CD4-positive, alpha-beta T cell treated with Interferon gamma for 1 hour (primary cell): ENCODE measurements around the gene DNAH7.
"Not testable (repeated sequence)": the region's sequence is repeated elsewhere in the genome, so short reads cannot be mapped to it uniquely, and the experiment has no call there.

Experiments used
- DNase-seq: peaks from one replicate; pipeline ENCODE4 v3.0.0-alpha.2; 2020

DNAH7 gene

DNA sequence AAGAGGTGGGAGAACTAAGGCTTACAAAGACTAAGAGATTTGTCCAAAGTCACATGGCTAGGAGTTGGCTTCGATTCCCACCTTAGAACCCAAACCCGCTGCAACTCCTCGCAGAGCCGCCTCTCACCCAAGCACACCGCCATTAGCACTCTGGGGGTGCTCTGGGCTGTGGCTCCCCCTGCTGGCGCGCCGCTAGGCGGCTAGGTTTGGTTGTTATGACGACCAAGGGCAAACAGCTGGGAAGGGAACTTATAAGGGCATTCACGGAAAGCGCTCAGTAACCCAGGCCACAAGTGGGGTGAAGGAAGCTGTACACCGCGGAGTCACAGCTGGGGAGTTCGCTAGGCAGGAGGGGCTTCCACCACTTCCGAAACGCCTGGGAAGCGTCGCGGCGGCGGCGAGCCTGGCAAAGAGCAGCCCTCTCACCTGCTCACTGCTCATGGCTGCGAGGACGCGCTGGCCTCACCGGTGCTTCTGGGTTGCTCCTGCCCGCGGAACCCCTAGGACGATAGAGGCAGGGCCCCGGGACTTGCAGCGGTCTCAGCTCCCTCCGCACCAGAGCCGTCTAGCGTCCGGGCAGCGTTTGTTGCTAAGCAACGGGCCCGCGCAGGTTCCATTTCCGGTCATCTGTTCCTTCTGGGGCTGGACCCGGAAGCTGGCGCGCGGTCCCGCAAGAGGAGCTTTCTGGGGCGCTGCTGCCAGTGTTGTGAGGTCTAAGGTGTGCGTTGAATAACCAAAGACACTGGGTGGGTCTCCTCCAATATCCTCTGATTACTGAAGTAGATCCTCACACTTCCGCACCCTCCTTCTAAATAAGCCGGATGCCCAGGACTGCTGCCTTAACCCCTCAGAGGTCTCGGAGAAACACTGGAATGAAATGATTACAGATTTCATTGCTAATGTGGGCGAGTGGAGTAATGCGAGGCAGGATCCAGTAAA, at the start of gene DNAH7:
DNAH7 (minus strand) TSS at position 567 of the 939 bp plus-strand sequence; CDS start at position 441, 126 bp downstream.
- DNase-seq: peak; percentile 94

DNA sequence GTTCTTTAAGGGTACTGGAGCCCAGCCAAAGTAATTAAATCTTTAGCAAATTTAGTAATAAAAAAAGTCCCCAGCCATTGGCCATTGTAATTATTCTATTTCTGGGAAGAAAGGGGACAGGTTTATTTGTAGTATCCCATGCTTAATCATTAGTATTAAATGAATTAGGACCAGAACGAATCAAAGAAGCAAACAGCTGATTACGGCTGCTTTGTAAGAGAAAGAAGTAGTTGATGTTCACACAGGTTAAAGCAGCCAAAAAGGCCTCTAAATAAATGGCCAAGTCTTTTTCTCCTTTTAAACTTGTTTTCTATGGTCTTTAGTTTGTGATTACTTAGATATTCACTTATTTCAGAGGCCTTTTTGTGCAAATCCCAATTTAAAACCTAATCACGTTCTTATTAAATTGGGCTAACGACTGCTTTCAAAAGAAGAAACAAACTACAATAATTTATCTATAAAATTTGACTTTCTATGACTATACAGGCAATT, 48.6 kb upstream of the DNAH7 start:
- no peak for DNase-seq

DNA sequence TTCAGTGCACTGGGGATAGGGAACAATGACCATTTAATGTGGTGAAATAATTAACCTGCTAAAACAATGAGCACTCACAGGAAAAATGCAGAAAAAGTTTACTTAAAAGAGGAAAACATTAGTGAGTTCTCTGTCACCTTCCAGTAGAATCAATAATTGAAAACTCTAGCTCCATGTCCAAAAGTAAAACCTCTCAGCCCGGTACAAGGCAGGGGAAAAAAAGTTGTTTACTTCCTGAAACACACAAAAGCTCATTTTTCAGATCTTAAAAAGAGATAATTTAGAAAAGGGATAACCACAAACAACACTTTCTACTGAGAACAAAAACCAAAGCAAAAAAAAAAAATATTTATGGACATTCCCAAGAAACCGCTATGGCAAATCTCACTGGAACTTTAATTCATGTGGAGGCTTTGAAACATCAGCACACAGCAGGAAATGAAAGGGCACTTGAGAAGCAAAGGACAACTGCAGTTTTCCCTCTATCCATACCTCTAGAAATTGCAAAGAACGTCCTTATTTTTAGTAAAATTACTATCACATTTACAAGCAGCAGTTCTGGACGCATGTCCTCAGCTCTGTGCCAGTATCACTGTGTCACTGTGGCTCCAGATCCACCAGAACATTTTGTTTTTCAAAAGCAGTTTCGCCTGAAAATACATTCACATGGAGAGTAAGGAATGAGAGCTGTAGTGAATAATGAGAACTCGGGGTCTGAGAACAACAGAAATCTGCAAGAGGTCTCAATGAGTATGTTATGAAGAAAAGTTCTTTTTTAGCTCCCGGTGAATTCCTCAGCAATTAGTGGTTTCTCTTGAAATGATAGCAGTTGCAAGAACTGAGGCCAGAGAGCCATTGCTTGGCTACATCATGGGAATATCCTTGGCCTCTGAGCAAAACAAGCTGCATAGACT, 44.7 kb upstream of the DNAH7 start:
- DNase-seq: no peak

DNA sequence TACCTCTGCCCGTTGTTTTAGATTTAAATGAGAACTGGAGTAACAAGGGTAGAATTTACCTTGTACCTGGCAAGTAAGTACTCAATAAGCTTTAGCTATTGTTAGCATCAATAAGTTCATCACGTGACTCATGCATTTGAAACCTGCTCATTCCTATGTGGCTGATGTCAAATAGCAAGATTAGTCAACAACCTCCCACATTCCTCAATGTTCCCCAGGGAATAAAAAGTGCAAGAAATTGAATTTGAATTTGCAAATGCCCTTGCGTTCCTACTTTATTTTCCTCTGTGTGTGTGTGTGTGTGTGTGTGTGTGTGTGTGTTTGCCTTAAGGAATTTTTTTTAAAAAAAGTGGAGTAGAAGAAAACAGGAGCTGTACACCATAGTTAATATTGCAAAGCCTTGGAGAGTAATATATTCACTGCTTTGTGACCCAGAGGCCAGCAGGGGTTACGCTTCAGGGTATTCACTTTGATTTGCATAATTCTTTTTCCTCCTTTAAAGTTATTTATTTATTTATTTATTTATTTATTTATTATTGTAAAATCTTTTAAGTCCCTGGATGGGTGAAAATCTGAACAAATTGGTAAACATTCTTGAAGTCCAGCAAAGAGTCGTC, 43.9 kb upstream of the DNAH7 start:
- no peak for DNase-seq

DNA sequence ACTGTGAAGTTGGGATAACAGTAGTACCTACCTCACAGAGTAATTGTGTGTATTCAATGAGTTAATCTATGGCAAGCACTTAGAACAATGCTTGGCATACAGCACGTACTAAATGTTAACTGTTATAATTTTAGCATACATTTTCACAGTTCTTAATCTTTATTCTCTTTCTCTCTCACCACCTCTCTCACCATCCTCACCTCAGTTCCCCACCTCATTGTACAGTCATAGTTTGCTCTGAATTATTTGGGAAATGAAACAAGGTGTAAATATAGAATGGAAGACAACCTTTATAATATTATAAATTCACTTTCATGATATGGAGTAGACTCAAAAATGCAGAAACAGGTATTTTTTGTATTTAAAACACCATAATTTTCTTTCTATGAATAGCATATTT, 40.0 kb upstream of the DNAH7 start:
- no peak for DNase-seq

DNA sequence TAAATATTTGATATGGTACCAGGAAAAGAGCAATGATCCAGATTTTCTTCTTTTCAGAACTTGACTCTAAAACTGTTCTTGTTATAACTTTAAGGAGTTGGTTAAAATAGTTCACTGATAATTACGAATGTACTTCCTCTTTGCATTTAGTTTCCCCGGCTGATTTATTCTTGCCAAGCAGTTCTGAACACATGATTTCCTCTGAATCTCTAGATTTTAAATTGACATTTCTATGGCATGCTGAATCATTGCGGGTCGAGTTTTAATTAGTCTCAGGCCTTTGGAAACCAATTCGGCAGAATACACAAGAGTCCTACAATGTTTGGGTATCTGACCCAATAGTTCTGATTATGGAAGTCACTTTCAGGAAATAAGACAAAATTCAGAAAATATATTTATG, 37.3 kb upstream of the DNAH7 start:
- DNase-seq: no peak

DNA sequence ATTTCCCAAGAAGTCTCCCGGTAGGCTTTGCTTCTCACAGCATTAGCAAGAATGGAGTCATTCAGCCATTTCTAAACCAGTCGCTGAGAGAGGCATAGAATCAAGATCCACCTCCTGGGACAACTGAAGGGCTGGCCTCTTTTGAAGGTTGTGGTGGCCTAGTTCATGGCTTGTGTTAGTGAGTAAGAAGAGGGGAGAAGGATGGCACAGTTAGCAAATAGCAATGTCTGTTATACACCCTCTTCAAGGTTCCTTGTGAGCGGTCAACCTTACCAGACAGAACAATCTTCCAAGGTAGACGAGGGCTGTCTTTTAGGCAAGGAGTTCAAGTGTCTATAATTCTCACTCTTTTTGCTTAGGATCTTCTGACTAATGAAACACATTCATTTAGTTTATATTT, 35.4 kb upstream of the DNAH7 start:
- no peak for DNase-seq

GRCh38 chr2:196103626-196104025, 35.0 kb upstream of the DNAH7 start:
- DNase-seq: no peak

- peak; percentile 23 for DNase-seq
These were observed 32.8 kb upstream of the DNAH7 start for GRCh38 chr2:196101325-196101991.

GRCh38 chr2:196099916-196100315, 31.3 kb upstream of the DNAH7 start:
- no peak for DNase-seq

DNA sequence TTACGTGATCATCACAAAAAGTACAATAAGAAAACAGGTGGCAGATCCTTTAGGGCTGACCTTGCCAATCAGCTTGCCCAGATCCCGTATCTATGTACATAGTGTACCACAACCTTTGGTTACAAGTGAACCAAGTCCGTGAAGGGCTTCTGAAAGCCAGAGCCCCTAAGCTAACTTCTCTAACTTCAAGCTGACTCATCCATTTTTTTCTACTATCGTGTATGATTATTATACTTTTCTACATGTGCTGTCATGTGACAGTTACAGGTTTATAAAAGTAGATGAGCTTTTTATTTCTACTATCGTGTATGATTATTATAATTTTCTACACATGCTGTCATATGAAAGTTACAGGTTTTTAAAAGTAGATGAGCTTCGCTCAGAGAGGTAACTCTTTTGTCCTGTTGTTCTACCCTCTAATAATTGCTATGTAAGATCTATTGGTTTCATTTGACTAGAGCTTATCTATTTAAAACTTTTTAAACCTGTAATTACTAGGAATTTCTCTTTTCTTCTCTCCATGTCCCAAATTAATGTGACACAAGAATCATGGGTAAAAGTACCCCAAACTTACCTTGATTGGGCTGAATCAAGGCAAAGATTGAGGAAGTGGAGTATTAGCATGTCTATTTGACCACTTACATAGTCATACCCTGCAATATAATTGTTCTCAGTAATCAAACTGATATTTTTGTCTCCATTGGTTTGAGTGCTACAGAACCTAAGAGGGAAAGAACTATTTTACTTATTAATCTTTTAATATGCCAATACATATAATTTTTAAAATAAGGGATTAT, 29.4 kb upstream of the DNAH7 start:
- DNase-seq: no peak

DNA sequence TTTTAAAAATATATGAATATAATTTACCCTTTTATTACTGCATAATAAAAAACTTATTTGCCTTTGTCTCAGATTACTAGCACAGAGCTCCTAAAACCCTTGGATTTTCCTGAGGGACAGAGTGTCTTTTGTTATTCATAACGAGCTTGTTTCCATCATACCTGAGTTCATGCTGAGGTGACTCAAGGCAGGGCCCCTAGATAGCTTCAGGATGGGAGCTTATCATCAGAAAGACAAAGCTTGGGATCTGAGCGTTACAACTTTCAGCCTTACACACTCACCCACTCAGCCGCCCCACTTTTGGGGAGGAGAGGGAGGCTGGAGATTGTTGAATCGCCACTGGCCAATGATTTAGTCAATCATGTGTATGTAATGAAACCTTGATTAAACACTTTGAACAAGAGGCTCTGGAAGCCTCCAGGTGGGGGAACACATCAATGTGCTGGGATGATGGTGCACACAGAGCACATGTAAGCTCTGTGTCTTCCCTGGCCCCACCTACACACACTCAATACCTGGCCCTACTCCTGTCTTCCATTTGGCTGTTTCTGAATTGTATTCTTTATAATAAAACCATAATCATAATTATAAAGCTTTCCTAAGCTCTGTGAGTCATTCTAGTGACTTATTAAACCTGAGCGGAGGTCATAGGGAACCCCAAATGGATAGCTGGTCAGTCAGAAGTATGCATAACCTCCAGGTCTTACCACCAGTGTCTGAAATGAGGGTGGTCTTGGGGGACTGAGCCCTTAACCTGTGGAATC, 28.5 kb upstream of the DNAH7 start:
- no peak for DNase-seq

GRCh38 chr2:196096264-196096663, 27.6 kb upstream of the DNAH7 start:
- DNase-seq: no peak

- not testable (repeated sequence) for DNase-seq
These were observed 20.8 kb upstream of the DNAH7 start for GRCh38 chr2:196089448-196089847.

GRCh38 chr2:196088203-196088602, 19.6 kb upstream of the DNAH7 start:
- no peak for DNase-seq

DNA sequence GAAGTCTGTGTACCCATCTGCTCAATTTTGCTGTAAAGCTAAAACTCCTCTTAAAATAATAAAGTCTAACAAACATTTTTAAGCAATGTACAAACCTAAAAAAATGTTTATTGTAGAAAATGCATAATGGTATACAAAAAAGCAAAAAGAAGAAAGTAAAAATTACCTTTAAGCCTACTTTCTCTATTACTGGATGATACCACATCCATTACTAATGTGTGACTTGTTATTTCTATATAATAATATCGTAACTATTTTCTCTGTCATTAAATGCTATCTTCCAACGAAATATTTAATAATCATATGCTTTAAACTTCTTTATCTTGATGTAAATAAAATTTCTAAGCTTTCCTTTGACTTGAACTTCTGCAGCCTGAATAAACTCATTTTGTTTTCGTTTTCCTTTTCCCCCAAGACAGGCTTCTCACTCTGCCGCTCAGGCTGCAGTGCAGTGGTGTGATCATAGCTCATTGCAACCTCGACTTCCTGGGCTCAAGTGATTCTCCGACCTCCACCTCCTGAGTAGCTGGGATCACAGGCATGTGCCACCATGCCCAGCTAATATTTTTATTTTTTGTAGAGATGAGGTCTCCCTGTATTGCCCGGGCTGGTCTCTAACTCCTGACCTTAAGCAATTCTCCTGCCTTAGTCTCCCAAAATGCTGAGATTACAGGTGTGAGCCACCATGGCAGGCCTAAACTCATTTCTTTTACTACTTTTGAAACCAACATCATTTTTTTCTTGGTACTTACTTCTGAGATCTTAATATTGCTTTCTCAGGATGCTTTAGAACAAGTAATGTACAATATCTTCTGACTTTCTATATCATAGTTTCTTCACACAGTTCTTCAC, 18.1 kb upstream of the DNAH7 start:
- no peak for DNase-seq

- no peak for DNase-seq
These were observed 15.0 kb upstream of the DNAH7 start for GRCh38 chr2:196083601-196084000.

- no peak for DNase-seq
These were observed 11.9 kb upstream of the DNAH7 start for GRCh38 chr2:196080526-196080925.

GRCh38 chr2:196079052-196079451, 10.4 kb upstream of the DNAH7 start:
- DNase-seq: no peak

DNA sequence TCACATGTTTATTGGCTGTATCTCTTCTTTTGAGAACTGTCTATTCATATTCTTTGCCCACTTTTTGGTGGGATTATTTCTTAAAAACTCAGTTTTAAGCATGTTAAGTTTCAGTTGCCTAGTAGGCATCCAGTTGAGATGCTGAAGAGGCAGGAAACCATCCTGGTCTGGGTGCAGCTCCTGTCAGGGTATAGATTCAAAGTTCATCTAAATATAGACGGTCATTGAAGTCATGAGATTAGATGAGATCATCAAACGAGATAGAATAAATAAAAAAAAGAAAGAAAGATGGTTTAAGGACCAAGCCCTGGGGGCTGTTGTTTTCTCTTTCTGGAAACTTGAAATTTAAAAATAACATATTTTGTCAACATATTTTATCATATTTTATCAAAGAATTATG, 9.2 kb upstream of the DNAH7 start:
- no peak for DNase-seq
